Superior temporal gyrus (tissue), 1 donor: ENCODE results near the gene DRD1.

ENCODE experiments used
- DNase-seq: peaks from one replicate; pipeline ENCODE4 v3.0.0-alpha.2; 2016; ENCODE audit errors: extremely low spot score

DRD1 gene

GRCh38 chr5:175444060-175444904, at the start of gene DRD1:
Gene DRD1 (minus strand): TSS chr5:175444182. CDS start chr5:175443099, 1,083 bp downstream.
- DNase-seq = peak; percentile 68

GRCh38 chr5:175493726-175494125, 49.7 kb upstream of the DRD1 start:
- DNase-seq = no peak

GRCh38 chr5:175493260-175493659, 49.3 kb upstream of the DRD1 start:
- DNase-seq = no peak

GRCh38 chr5:175491223-175491622, 47.2 kb upstream of the DRD1 start:
- no peak for DNase-seq

- DNase-seq = no peak
Measured at GRCh38 chr5:175489693-175490443, 45.9 kb upstream of the DRD1 start.

DNA sequence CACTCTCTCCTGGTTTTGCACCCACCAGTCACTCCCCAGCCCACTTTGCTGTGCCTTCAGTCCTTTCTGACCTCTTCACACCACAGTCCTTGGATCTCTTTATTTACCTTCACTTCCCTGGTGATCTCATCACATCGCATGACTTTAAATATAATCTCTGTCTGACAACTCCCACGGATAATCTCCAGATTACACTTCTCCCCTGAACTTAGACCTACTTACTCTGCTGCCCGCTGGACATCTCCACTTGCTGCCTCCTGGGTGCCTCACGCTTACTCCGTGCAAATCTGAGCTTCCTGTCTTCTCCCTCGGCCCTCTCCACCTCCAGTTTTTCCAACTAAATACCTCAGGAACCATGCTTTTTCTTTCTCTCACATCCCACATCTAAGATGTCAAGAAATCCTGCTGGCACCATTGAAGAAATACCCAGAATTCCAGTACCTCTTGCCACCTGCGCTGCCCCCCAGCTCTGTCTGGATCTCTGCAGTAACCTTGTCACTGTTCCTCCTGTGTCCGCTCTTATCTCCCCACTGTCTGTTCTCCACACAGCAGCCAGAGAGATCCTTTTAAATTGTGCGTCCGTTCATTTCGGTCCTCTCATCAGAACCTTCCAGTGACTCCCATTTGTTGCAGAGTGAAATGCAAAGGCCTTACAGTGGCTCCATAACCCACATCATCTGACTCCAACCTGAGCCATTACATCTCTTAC, 43.7 kb upstream of the DRD1 start:
- no peak for DNase-seq

- no peak for DNase-seq
Measured at GRCh38 chr5:175485631-175486030, 41.6 kb upstream of the DRD1 start.

DNA sequence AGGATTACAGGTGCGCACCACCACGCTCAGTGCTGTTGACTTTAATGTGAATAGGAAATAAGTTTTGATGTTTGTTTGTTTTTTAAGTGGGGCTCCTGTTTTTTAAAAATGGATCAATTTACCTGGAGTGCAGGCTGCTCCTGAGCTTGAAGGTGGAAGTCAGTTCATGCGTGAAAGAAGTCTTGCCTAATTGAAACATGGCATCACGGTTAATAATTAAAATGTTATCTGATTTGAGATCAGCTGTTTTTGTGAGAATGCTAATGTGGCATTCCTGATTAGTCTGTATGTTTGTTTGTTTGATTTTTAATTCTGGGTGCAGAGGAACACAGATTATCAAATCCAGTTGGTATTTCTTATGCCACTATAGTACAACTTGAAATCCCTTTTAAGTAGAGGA, 40.8 kb upstream of the DRD1 start:
- DNase-seq = no peak

DNA sequence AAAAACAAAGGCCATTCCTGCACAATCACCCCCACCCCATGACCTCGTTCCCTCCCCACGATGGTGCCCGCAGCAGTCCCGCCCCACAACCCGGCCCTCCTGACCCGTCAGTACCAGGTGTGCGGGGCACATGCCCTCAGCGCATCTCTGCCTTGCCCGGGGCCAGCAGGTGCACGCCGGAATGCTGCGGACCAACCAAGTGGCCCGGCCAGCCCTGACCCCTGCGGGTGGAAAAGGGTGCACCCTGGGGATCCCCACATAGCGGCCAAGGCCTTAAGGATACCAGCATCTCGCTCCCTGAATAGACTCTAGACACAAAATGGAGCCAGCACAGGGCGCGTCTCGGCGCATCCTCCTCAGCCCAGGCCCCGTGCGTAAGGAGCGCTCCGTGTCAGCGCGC, 40.3 kb upstream of the DRD1 start:
- DNase-seq = no peak

GRCh38 chr5:175483337-175483736, 39.4 kb upstream of the DRD1 start:
- no peak for DNase-seq

- no peak for DNase-seq
Measured at GRCh38 chr5:175479125-175479881, 35.3 kb upstream of the DRD1 start.

DNA sequence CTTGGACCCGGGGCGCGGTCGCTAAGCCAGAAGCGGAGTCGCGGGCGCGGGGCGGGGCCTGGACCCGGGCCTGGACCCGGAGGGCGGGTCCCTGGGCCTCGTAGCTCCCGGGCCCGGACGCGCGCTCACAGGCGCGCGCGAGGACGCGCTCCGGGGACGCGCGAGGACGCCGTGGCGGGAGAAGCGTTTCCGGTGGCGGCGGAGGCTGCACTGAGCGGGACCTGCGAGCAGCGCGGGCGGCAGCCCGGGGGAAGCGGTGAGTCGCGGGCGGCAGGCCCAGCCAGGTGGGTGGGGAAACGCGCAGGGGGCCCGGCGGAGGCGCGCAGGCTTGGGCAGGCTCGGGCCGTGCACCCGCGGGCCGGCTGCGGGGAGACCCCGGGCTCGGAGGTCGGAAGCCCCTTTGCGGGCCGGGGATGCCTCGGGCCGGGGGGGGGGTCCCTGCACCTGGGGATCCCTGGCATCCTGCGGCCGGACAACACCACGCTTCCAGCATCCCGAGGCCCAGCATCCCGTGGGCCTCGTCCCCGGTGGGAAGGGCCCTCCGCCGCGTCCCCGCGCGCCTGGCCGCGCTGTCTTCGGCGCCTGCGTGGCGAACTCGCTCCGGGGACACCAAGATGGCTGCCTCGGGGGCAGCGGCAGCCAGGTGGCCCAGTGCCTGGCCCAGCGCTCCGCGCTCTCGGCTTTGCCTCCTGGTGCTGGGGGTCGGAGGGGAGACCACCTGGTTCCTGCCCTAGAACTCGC, 34.6 kb upstream of the DRD1 start, which contains the start of gene SFXN1:
Gene SFXN1, plus strand, starts transcription at position 177 of the 741 bp plus-strand sequence. CDS start 13,544 bp downstream, outside the sequence.
- DNase-seq = peak; percentile 82

GRCh38 chr5:175478008-175478383, 34.0 kb upstream of the DRD1 start:
- DNase-seq = no peak

DNA sequence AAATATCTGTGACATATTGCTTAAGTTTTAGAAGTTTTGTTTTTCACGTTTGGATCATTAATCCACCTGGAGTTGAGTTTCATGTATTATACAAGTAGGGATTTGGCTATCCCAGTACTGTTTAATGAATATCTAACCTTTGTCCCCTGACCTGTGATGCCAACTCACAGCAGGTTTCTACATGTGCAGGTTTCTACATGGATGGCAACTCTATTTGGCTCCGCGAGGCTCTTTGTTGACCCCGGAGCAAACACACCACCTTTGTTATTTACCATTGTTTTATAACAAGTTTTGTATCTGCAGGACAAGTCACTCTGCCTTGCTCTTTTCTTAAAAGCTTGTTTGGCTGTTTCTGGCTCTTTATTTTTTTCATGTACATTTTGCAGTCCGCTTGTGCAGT, 33.5 kb upstream of the DRD1 start:
- no peak for DNase-seq

- DNase-seq = no peak
Measured at GRCh38 chr5:175475248-175475647, 31.3 kb upstream of the DRD1 start.

DNA sequence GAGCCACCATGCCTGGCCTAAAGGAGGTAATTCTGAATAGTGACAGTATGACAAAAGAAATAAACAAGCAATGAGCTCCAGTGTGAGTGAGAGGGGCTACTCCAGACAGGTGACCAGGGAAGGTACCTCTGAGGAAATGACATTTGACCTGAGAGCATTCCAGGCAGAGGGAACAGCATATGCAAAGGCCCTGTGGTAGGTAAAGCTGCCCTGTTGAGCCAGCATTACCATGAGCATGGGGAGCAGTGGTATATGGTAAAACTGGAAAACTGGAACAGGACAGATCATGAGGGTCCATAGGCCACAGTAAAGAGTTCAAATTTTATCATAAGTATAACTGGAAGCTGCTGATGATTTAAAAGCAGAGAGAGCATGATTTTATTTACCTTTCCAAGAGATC, 28.4 kb upstream of the DRD1 start:
- DNase-seq = no peak

GRCh38 chr5:175471628-175472027, 27.6 kb upstream of the DRD1 start:
- no peak for DNase-seq

GRCh38 chr5:175471196-175471595, 27.2 kb upstream of the DRD1 start:
- DNase-seq = no peak

- DNase-seq = peak; percentile 69
Measured at GRCh38 chr5:175470781-175471180, 26.8 kb upstream of the DRD1 start.

GRCh38 chr5:175469916-175470315, 25.9 kb upstream of the DRD1 start:
- no peak for DNase-seq

GRCh38 chr5:175468892-175469291, 24.9 kb upstream of the DRD1 start:
- DNase-seq = no peak
